Ishikawa (cell line): ENCODE data around the gene NCOR2.

Experiments used
- CEBPB ChIP-seq: IDR thresholded peaks from 2 replicates; pipeline ENCODE4 v1.6.1; 2012
- CREB1 ChIP-seq: IDR thresholded peaks from 2 replicates; pipeline ENCODE4 v1.6.1; 2012; ENCODE audit warnings: low read depth
- EGR1 ChIP-seq: IDR thresholded peaks from 2 replicates; pipeline ENCODE4 v1.6.1; 2012
- EP300 ChIP-seq: IDR thresholded peaks from 2 replicates; pipeline ENCODE4 v1.6.1; 2012; ENCODE audit warnings: borderline replicate concordance
- FOXM1 ChIP-seq: IDR thresholded peaks from 2 replicates; pipeline ENCODE4 v1.6.1; 2012; ENCODE audit warnings: low read depth, borderline replicate concordance
- NFIC ChIP-seq: IDR thresholded peaks from 2 replicates; pipeline ENCODE4 v1.6.1; 2012
- RAD21 ChIP-seq: IDR thresholded peaks from 2 replicates; pipeline ENCODE4 v1.6.1; 2012; ENCODE audit warnings: low read depth
- REST ChIP-seq: IDR thresholded peaks from 2 replicates; pipeline ENCODE4 v1.6.1; 2012; ENCODE audit warnings: low read depth, mild to moderate bottlenecking
- TAF1 ChIP-seq: IDR thresholded peaks from 2 replicates; pipeline ENCODE4 v1.6.1; 2012; ENCODE audit warnings: low read depth, mild to moderate bottlenecking
- TCF12 ChIP-seq: IDR thresholded peaks from 2 replicates; pipeline ENCODE4 v1.6.1; 2012; ENCODE audit warnings: low read depth
- TEAD4 ChIP-seq: IDR thresholded peaks from 2 replicates; pipeline ENCODE4 v1.6.1; 2012
- USF1 ChIP-seq: IDR thresholded peaks from 2 replicates; pipeline ENCODE4 v1.6.1; 2012
- YY1 ChIP-seq: IDR thresholded peaks from 2 replicates; pipeline ENCODE4 v1.6.1; 2012; ENCODE audit warnings: low read depth
- ZBTB7A ChIP-seq: IDR thresholded peaks from 2 replicates; pipeline ENCODE4 v1.6.1; 2012; ENCODE audit warnings: low read depth
- TF ChIP-seq, protein P1 (sequence below): IDR thresholded peaks from 2 replicates; pipeline ENCODE4 v1.6.1; 2012

Gene NCOR2

GRCh38 chr12:124537525-124538193, 29.8 kb downstream of the NCOR2 start:
- no peak for TF ChIP-seq YY1
- no peak for TF ChIP-seq TCF12
- TF ChIP-seq EP300, result no peak
- no peak for TF ChIP-seq CREB1
- no peak for TF ChIP-seq RAD21
- no peak for TF ChIP-seq TAF1
- TF ChIP-seq USF1, result no peak
- no peak for TF ChIP-seq CEBPB
- TF ChIP-seq FOXM1, result no peak
- TF ChIP-seq EGR1, result no peak
- TF ChIP-seq, protein P1, sequence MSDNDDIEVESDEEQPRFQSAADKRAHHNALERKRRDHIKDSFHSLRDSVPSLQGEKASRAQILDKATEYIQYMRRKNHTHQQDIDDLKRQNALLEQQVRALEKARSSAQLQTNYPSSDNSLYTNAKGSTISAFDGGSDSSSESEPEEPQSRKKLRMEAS, result no peak
- TF ChIP-seq ZBTB7A, result no peak
- TF ChIP-seq NFIC, result no peak
- TF ChIP-seq TEAD4, result no peak
- no peak for TF ChIP-seq REST

DNA sequence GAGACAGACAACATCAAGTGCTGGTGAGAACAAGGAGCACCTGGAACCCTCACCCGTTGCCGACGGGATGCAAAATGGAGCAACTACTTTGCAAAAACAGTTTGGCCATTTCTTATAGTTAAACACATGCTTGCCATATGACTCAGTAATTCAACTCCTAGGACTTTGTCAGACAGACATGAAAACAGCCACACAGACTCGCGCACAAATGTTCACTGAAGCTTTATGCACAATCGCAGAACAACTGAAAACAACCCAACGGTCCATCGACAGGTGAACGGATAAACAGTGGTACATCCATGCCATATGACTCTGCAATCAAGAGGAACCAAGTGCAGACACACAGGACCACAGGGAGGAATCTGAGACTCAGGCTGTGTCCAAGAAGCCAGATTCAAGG, 30.8 kb downstream of the NCOR2 start:
- no peak for TF ChIP-seq FOXM1
- TF ChIP-seq RAD21, result no peak
- no peak for TF ChIP-seq TCF12
- no peak for TF ChIP-seq NFIC
- TF ChIP-seq EGR1, result no peak
- TF ChIP-seq CREB1, result no peak
- TF ChIP-seq TAF1, result no peak
- TF ChIP-seq USF1, result no peak
- TF ChIP-seq EP300, result no peak
- TF ChIP-seq, protein P1, result no peak
- TF ChIP-seq CEBPB, result no peak
- no peak for TF ChIP-seq YY1

GRCh38 chr12:124534776-124535740, 32.4 kb downstream of the NCOR2 start:
- TF ChIP-seq YY1 (no peak), USF1 (no peak), TAF1 (no peak), EGR1 (no peak), EP300 (no peak), NFIC (no peak), REST (no peak), TEAD4 (no peak), CEBPB (no peak), ZBTB7A (no peak), FOXM1 (no peak), TCF12 (no peak), RAD21 (no peak), CREB1 (no peak)
- TF ChIP-seq, protein P1, result no peak

GRCh38 chr12:124533456-124533855, 34.0 kb downstream of the NCOR2 start:
- TF ChIP-seq TAF1 (no peak), REST (no peak), CREB1 (no peak), RAD21 (no peak)
